ENCODE results near the gene PLD5.

Gene PLD5

DNA sequence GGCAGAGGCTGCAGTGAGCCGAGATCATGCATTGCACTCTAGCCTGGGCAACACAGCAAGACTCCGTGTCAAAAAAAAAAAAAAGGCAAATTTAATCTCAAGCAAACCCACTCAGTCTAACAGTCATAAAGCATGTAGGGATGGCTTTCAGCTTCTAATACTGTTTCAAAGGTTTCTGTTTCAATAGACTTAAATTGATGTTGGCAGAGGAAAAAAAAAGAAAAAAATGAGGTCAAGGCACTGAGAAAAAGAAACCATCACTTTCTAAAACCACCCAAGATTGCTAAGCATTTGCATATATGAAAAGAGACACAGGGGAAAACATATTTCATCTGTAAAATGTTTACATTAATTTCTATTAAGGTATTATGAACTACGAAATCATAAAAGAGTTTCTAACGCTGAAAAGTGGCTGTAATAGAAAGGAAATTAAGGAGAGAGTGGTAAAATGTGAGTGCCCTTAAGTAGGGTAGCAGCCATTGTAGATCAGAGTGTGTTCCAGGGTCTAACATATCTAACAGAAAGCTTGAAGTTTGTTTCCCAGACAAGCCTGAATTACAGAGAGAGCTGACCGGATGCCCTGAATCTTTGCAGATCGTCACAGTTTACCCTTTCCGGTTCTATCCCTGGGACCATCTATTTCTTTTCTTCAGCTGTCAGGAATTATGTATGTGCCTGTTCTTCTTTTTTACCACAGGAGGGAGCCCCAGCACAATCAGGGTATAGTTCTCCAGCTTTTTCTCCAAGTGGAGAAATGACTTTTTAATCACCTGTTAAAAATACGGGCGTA is 70.0 kb downstream of the PLD5 start:
- no peak overlapping the region for H3K4me3 ChIP-seq (ENCODE audit: low read length in 2 of 2)
- H3K36me3 ChIP-seq (ENCODE audit: control insufficient read depth in 2 of 2, insufficient read depth in 2 of 2, low read length in 2 of 2) = no peaks in the 10 kb centered on the region
- H3K9ac ChIP-seq (ENCODE audit: low read depth in 1 of 2, low read length in 2 of 2) = no peak overlapping the region
- no peaks in the 10 kb centered on the region for H3K9me3 ChIP-seq (ENCODE audit: control insufficient read depth in 2 of 2, low read length in 2 of 2)
- H3K27ac ChIP-seq (ENCODE audit: low read depth in 2 of 2, low read length in 2 of 2) = no peak overlapping the region
- H3K27me3 ChIP-seq (ENCODE audit: control insufficient read depth in 2 of 2, insufficient read depth in 2 of 2, low read length in 2 of 2) = no peaks in the 10 kb centered on the region
- H3K4me1 ChIP-seq (ENCODE audit: control insufficient read depth in 2 of 2, insufficient read depth in 2 of 2, low read length in 2 of 2) = no peaks in the 10 kb centered on the region

DNA sequence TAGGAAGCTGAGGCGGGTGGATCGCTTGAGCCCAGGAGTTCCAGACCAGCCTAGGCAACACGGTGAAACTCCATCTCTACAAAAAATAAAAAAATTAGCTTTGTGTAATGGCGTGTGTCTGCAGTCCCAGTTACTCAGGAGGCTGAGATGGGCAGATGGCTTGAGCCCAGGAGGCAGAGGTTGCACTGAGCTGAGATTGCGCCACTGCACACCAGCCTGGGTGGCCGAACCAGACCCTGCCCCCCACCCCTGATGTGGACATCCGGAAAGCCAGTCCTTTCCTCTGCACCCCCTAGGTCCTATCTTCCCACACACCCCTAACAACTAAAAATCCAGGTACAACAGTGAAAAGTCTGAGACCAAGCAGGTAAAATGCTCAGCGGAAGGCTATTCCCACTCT is 71.9 kb downstream of the PLD5 start:
- no peak overlapping the region for H3K27ac ChIP-seq (ENCODE audit: low read depth in 2 of 2, low read length in 2 of 2)
- no peaks in the 10 kb centered on the region for H3K36me3 ChIP-seq (ENCODE audit: control insufficient read depth in 2 of 2, insufficient read depth in 2 of 2, low read length in 2 of 2)
- no peak overlapping the region for H3K4me3 ChIP-seq (ENCODE audit: low read length in 2 of 2)
- H3K9ac ChIP-seq (ENCODE audit: low read depth in 1 of 2, low read length in 2 of 2) = no peak overlapping the region
- H3K4me1 ChIP-seq (ENCODE audit: control insufficient read depth in 2 of 2, insufficient read depth in 2 of 2, low read length in 2 of 2) = no peaks in the 10 kb centered on the region
- H3K27me3 ChIP-seq (ENCODE audit: control insufficient read depth in 2 of 2, insufficient read depth in 2 of 2, low read length in 2 of 2) = no peaks in the 10 kb centered on the region
- H3K9me3 ChIP-seq (ENCODE audit: control insufficient read depth in 2 of 2, low read length in 2 of 2) = no peaks in the 10 kb centered on the region

DNA sequence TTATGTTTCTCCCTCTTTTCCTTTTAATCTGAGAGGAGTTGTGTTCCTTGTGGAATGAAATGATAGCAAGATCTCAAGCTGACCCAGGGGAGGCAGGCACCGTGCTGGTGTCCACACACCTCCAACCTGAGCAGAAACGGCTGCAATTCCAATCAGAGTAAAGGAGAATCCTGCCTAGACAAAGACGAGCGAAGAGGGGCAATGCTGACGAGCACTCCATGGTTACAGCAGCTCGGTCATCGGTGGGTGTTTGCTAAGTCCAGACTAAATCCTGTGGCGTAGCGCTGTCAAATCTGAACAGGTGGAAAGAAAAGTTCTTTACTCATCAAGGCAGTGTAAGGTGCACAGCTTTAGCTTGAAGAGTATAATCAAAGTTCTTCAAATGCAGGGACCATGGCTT is 74.8 kb downstream of the PLD5 start:
- H3K4me3 ChIP-seq (ENCODE audit: low read length in 2 of 2) = no peak overlapping the region
- H3K9me3 ChIP-seq (ENCODE audit: control insufficient read depth in 2 of 2, low read length in 2 of 2) = no peaks in the 10 kb centered on the region
- no peak overlapping the region for H3K9ac ChIP-seq (ENCODE audit: low read depth in 1 of 2, low read length in 2 of 2)
- H3K27ac ChIP-seq (ENCODE audit: low read depth in 2 of 2, low read length in 2 of 2) = no peak overlapping the region
- no peaks in the 10 kb centered on the region for H3K36me3 ChIP-seq (ENCODE audit: control insufficient read depth in 2 of 2, insufficient read depth in 2 of 2, low read length in 2 of 2)
- no peaks in the 10 kb centered on the region for H3K4me1 ChIP-seq (ENCODE audit: control insufficient read depth in 2 of 2, insufficient read depth in 2 of 2, low read length in 2 of 2)
- no peaks in the 10 kb centered on the region for H3K27me3 ChIP-seq (ENCODE audit: control insufficient read depth in 2 of 2, insufficient read depth in 2 of 2, low read length in 2 of 2)

DNA sequence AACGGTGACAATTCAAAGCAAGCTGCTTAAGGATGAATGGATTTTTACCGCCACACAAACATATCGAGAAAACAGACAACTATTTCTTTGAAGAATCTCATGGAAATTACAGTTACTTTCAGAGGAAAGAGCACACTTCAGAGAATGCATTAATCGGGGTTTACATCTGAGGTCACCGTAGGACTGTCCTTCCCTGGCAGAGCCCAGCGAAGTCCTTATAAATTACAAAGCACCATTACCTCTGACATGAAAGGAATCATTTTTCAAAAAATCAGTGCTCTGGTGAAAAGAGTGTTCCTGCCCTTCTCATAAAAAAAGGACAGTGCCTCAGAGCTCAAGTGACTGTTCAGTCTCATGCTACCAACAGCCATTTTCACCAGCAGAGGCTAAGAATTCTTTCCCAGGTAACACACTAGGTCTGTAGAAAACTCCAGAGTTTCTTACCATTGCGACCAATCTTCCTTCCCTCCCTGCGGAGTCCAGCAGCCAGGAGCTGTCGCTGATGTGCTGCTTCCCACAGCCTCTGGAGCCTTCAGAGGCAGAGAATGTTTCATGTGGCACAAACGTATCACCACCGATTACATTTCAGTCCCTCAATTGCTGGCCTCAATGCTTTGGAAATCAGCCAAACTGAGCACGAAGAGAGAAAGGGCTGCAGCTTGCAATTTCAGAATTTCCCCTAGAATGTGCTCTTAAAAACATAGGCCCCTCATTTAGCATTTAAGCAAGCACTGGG is 75.4 kb downstream of the PLD5 start:
- Histone ChIP-seq H3K36me3 (ENCODE audit: control insufficient read depth in 2 of 2, insufficient read depth in 2 of 2, low read length in 2 of 2) (no peaks in the 10 kb centered on the region), H3K27me3 (ENCODE audit: control insufficient read depth in 2 of 2, insufficient read depth in 2 of 2, low read length in 2 of 2) (no peaks in the 10 kb centered on the region), H3K27ac (ENCODE audit: low read depth in 2 of 2, low read length in 2 of 2) (no peak overlapping the region), H3K4me1 (ENCODE audit: control insufficient read depth in 2 of 2, insufficient read depth in 2 of 2, low read length in 2 of 2) (no peaks in the 10 kb centered on the region), H3K9me3 (ENCODE audit: control insufficient read depth in 2 of 2, low read length in 2 of 2) (no peaks in the 10 kb centered on the region), H3K9ac (ENCODE audit: low read depth in 1 of 2, low read length in 2 of 2) (no peak overlapping the region), H3K4me3 (ENCODE audit: low read length in 2 of 2) (no peak overlapping the region)

DNA sequence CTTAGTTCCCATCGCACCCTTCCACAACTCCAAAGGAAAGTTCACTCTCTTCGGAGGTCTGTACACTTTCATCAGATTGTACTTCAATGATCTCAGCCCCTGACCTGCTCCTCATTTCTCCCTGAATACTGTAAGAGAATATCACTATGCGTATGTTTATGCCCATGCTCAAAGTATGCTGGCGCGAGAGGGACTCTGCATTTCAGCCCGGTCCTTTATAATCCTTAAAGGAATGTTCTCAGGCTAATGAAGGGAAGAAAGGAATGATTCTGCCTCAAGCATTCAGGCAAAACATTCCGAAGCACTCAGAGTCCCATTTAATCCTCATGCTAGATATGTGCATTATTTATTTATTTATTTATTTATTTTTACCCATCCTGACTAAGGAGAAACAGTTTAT is 76.8 kb downstream of the PLD5 start:
- Histone ChIP-seq H3K4me3 (ENCODE audit: low read length in 2 of 2) (no peak overlapping the region), H3K9me3 (ENCODE audit: control insufficient read depth in 2 of 2, low read length in 2 of 2) (no peaks in the 10 kb centered on the region), H3K27me3 (ENCODE audit: control insufficient read depth in 2 of 2, insufficient read depth in 2 of 2, low read length in 2 of 2) (no peaks in the 10 kb centered on the region), H3K4me1 (ENCODE audit: control insufficient read depth in 2 of 2, insufficient read depth in 2 of 2, low read length in 2 of 2) (no peaks in the 10 kb centered on the region), H3K36me3 (ENCODE audit: control insufficient read depth in 2 of 2, insufficient read depth in 2 of 2, low read length in 2 of 2) (no peaks in the 10 kb centered on the region), H3K27ac (ENCODE audit: low read depth in 2 of 2, low read length in 2 of 2) (no peak overlapping the region), H3K9ac (ENCODE audit: low read depth in 1 of 2, low read length in 2 of 2) (no peak overlapping the region)

DNA sequence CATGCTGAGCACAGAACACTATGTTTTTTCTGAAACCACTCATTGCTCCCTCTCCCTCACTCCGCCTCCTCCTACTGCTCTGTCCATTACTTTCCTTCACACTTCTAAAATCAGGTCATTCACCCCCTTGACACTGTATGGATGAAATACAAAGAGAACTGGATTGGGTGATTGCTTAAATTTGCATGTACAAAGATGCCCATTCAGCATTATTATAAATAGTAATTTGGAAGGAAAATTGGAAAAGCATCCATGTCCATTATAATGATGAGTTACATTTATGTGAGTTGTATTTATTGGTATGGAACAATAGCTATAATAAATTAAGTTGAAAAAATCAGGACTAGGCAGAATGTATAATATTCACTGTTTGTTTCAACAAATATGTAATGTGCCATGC is 83.7 kb downstream of the PLD5 start:
- Histone ChIP-seq H3K36me3 (ENCODE audit: control insufficient read depth in 2 of 2, insufficient read depth in 2 of 2, low read length in 2 of 2) (no peaks in the 10 kb centered on the region), H3K4me3 (ENCODE audit: low read length in 2 of 2) (no peak overlapping the region), H3K27me3 (ENCODE audit: control insufficient read depth in 2 of 2, insufficient read depth in 2 of 2, low read length in 2 of 2) (no peaks in the 10 kb centered on the region), H3K4me1 (ENCODE audit: control insufficient read depth in 2 of 2, insufficient read depth in 2 of 2, low read length in 2 of 2) (no peaks in the 10 kb centered on the region), H3K27ac (ENCODE audit: low read depth in 2 of 2, low read length in 2 of 2) (no peak overlapping the region), H3K9me3 (ENCODE audit: control insufficient read depth in 2 of 2, low read length in 2 of 2) (no peaks in the 10 kb centered on the region), H3K9ac (ENCODE audit: low read depth in 1 of 2, low read length in 2 of 2) (no peak overlapping the region)

DNA sequence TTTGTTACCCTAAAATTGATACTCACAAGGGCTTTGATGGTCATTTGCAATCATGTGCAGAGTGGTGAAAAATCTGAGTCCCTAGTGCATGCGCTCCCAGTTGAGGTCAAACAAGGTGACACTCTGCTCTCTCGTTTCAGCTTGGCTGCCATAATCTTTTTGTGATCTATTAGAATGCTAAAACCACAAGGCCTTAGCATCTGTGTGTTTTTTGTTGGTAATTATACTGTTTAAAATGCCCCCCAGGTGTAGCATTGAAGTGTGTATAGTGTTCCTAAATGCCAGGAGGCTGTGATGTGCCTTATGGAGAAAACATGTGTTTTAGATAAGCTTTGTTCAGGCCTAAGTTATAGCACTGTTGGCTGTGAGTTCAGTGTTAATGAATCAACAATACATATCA is 89.3 kb downstream of the PLD5 start:
- H3K9me3 ChIP-seq (ENCODE audit: control insufficient read depth in 2 of 2, low read length in 2 of 2) = no peaks in the 10 kb centered on the region

DNA sequence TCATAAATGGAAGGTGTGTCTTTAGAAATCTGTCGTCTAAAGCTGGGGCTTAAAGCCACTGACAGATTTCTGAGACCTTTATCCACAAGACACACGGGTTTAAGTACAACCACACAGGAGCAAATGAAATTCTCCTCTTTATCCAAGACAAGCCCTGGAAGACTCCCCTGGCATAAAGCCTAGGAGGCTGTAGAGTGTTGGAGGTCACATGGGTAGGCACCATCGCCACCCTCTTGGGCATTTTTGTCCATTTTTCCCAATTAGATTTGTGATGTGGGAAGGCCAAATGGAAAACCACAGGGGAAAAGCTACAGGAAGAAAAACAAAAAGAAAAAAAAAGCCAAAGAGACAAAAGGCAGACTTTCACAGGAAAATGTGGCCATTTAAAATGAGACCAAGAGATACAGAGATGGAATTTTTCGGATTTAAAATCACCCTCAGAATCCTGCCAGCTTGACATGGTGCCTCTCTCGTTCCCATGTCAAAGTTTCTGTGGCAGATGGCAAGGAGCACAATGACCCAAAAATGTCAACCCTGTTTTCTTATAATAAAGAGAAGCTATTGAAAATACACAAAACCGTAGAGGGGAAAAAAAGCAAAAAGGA is 91.9 kb downstream of the PLD5 start:
- no peak overlapping the region for H3K4me3 ChIP-seq (ENCODE audit: low read length in 2 of 2)
- no peaks in the 10 kb centered on the region for H3K4me1 ChIP-seq (ENCODE audit: control insufficient read depth in 2 of 2, insufficient read depth in 2 of 2, low read length in 2 of 2)
- H3K9me3 ChIP-seq (ENCODE audit: control insufficient read depth in 2 of 2, low read length in 2 of 2) = no peaks in the 10 kb centered on the region
- no peak overlapping the region for H3K27ac ChIP-seq (ENCODE audit: low read depth in 2 of 2, low read length in 2 of 2)
- H3K27me3 ChIP-seq (ENCODE audit: control insufficient read depth in 2 of 2, insufficient read depth in 2 of 2, low read length in 2 of 2) = no peaks in the 10 kb centered on the region
- H3K36me3 ChIP-seq (ENCODE audit: control insufficient read depth in 2 of 2, insufficient read depth in 2 of 2, low read length in 2 of 2) = no peaks in the 10 kb centered on the region
- no peak overlapping the region for H3K9ac ChIP-seq (ENCODE audit: low read depth in 1 of 2, low read length in 2 of 2)

More for the DNA sequence above, 89.3 kb downstream of the PLD5 start:
- H3K4me3 ChIP-seq (ENCODE audit: low read length in 2 of 2) = no peak overlapping the region
- H3K27ac ChIP-seq (ENCODE audit: low read depth in 2 of 2, low read length in 2 of 2) = no peak overlapping the region
- H3K4me1 ChIP-seq (ENCODE audit: control insufficient read depth in 2 of 2, insufficient read depth in 2 of 2, low read length in 2 of 2) = no peaks in the 10 kb centered on the region
- no peaks in the 10 kb centered on the region for H3K27me3 ChIP-seq (ENCODE audit: control insufficient read depth in 2 of 2, insufficient read depth in 2 of 2, low read length in 2 of 2)
- H3K36me3 ChIP-seq (ENCODE audit: control insufficient read depth in 2 of 2, insufficient read depth in 2 of 2, low read length in 2 of 2) = no peaks in the 10 kb centered on the region
- H3K9ac ChIP-seq (ENCODE audit: low read depth in 1 of 2, low read length in 2 of 2) = no peak overlapping the region

DNA sequence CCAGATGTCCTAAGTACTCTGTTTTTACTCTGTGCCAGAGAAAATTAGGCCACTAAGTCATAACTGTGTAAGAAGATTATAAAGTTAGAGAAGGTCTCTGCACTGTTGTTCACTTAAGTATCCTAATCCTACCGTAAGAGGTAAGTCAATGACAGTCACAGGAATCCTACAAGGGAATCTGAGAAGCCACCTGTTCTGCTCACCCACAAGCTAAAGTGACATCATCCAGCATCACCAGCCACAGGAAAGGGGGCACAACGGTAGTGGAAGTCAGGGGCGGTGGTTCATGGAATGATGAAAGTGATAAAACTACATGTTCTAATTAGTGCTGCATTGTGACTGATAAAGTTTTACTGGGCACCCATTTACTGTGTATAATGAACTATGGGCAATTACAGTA is 92.7 kb downstream of the PLD5 start:
- Histone ChIP-seq H3K9ac (ENCODE audit: low read depth in 1 of 2, low read length in 2 of 2) (no peak overlapping the region), H3K27ac (ENCODE audit: low read depth in 2 of 2, low read length in 2 of 2) (no peak overlapping the region), H3K9me3 (ENCODE audit: control insufficient read depth in 2 of 2, low read length in 2 of 2) (no peaks in the 10 kb centered on the region), H3K4me3 (ENCODE audit: low read length in 2 of 2) (no peak overlapping the region), H3K4me1 (ENCODE audit: control insufficient read depth in 2 of 2, insufficient read depth in 2 of 2, low read length in 2 of 2) (no peaks in the 10 kb centered on the region), H3K36me3 (ENCODE audit: control insufficient read depth in 2 of 2, insufficient read depth in 2 of 2, low read length in 2 of 2) (no peaks in the 10 kb centered on the region), H3K27me3 (ENCODE audit: control insufficient read depth in 2 of 2, insufficient read depth in 2 of 2, low read length in 2 of 2) (no peaks in the 10 kb centered on the region)

DNA sequence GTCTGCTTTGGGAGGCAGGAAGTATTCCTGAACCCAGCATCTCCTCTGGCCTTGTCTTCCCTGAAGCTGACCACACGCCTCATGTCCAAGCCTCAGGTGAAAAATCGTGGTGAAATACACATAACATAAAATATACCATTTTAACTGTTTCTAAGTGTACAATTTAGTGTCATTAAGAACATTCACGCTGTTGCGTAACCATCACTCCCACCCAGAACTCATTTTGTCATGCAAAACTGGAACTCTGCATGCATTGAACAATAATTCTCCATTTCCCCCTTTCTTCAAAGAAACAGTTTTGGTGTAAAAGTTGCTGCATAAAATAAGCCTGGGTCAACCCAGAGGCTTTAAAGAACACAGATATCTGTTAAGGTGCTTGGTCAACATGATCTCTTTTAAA is 93.5 kb downstream of the PLD5 start:
- H3K27ac ChIP-seq (ENCODE audit: low read depth in 2 of 2, low read length in 2 of 2) = no peak overlapping the region
- no peaks in the 10 kb centered on the region for H3K27me3 ChIP-seq (ENCODE audit: control insufficient read depth in 2 of 2, insufficient read depth in 2 of 2, low read length in 2 of 2)
- no peaks in the 10 kb centered on the region for H3K9me3 ChIP-seq (ENCODE audit: control insufficient read depth in 2 of 2, low read length in 2 of 2)
- no peaks in the 10 kb centered on the region for H3K4me1 ChIP-seq (ENCODE audit: control insufficient read depth in 2 of 2, insufficient read depth in 2 of 2, low read length in 2 of 2)
- no peaks in the 10 kb centered on the region for H3K36me3 ChIP-seq (ENCODE audit: control insufficient read depth in 2 of 2, insufficient read depth in 2 of 2, low read length in 2 of 2)
- H3K4me3 ChIP-seq (ENCODE audit: low read length in 2 of 2) = no peak overlapping the region
- no peak overlapping the region for H3K9ac ChIP-seq (ENCODE audit: low read depth in 1 of 2, low read length in 2 of 2)

Measured in mucosa of rectum (tissue), 2 donors.